K562 (cell line): ENCODE results near the gene UNC5B. TPM values are rescaled to one million over a fixed set of nuclear protein-coding genes. Genes with fewer than 3 reads are reported as not detected.
A peak's percentile ranks its signal among the peaks of the same experiment; 100 is the strongest.

Experiments
- BHLHE40 ChIP-seq: IDR thresholded peaks from 2 replicates; pipeline ENCODE4 v1.6.1; 2011; ENCODE audit warnings: low read length, improper control_type of control experiment
- CREB1 ChIP-seq, 2 experiments: sonication (generic) in 1 of 2; formaldehyde crosslinking in 1 of 2; IDR thresholded peaks; 2 replicates each; pipeline versions ENCODE4 v1.6.1 to v1.8.0; 2012 to 2022; ENCODE audit warnings: inconsistent platforms in 1 of 2, mild to moderate bottlenecking in 1 of 2, missing genetic modification reagents in 1 of 2, moderate library complexity in 1 of 2
- CSDE1 ChIP-seq, 2 experiments: fragments of 450-650 bp; IDR thresholded peaks; 2 replicates each; pipeline ENCODE4 v1.6.1; 2016; ENCODE audit warnings: mild to moderate bottlenecking in 1 of 2
- CTBP1 ChIP-seq: fragments of 450-650 bp; IDR thresholded peaks from 2 replicates; pipeline ENCODE4 v1.6.1; 2016; ENCODE audit warnings: borderline replicate concordance
- FOXA1 ChIP-seq: fragments of 450-650 bp; IDR thresholded peaks from 2 replicates; pipeline ENCODE4 v1.6.1; 2016; ENCODE audit warnings: mild to moderate bottlenecking, borderline replicate concordance
- HLTF ChIP-seq: fragments of 450-650 bp; IDR thresholded peaks from 2 replicates; pipeline ENCODE4 v1.6.1; 2016
- NRF1 ChIP-seq, 2 experiments: fragments of 450-650 bp; IDR thresholded peaks in 1 of 2; conservative IDR thresholded peaks in 1 of 2; 2 replicates each; pipeline ENCODE4 v1.6.1; 2014; ENCODE audit warnings: mild to moderate bottlenecking in 2 of 2
- PHF8 ChIP-seq: fragments of 200-600 bp; sonication (generic); IDR thresholded peaks from 2 replicates; pipeline ENCODE4 v1.6.1; 2012; ENCODE audit warnings: mixed run types, mild to moderate bottlenecking, inconsistent platforms, low read length, moderate library complexity, borderline replicate concordance
- RBBP5 ChIP-seq: fragments of 200-600 bp; sonication (generic); IDR thresholded peaks from 2 replicates; pipeline ENCODE4 v1.6.1; 2012; ENCODE audit warnings: borderline replicate concordance, mild to moderate bottlenecking, low read length, control low read depth, inconsistent platforms; ENCODE audit not compliant: insufficient read depth, poor library complexity, severe bottlenecking
- SIRT6 ChIP-seq: IDR thresholded peaks from one replicate; pipeline ENCODE4 v1.6.1; 2012; ENCODE audit warnings: low read depth, mild to moderate bottlenecking, control low read depth, inconsistent platforms, low read length, moderate library complexity
- ZC3H8 ChIP-seq: fragments of 450-650 bp; IDR thresholded peaks from 2 replicates; pipeline ENCODE4 v1.6.1; 2017
- ZNF224 ChIP-seq: sonication (generic); formaldehyde crosslinking; IDR thresholded peaks from 2 replicates; pipeline ENCODE4 v1.8.0; 2022; ENCODE audit warnings: mild to moderate bottlenecking, missing genetic modification reagents
- polyA plus RNA-seq, 8 experiments: library from polyadenylated mRNA; depleted of rRNA in 4 of 8; stranded (reverse) in 5 of 8; unstranded in 3 of 8; fragments of >200 nt; fragmentation: Nextera tagmentation in 2 of 8; fragmentation: Illumina TruSeq in 1 of 8; extraction: Ambion mirVana in 2 of 8; extraction: Trizol in 1 of 8; gene quantifications; 2 replicates each; pipeline versions ENCODE4 v1.2.1 to v1.2.3, GENCODE V29; 2011 to 2014; ENCODE audit warnings: inconsistent platforms in 1 of 8, missing spikeins in 1 of 8
- total RNA-seq, 7 experiments: library from RNA; depleted of rRNA in 6 of 7; stranded (reverse); fragments of >200 nt in 6 of 7; fragmentation: Illumina TruSeq in 2 of 7; extraction: Trizol in 2 of 7; gene quantifications; 2 replicates each; pipeline versions ENCODE4 v1.2.1 to v1.2.3, GENCODE V29; 2011 to 2021; ENCODE audit warnings: low replicate concordance in 1 of 7
- TF ChIP-seq, protein P1 (sequence below), 3 experiments: IDR thresholded peaks in 2 of 3; conservative IDR thresholded peaks in 1 of 3; 2 replicates each; pipeline ENCODE4 v1.5.1; 2011 to 2012; ENCODE audit warnings: low read length in 3 of 3, mild to moderate bottlenecking in 3 of 3, control low read depth in 2 of 3, improper control_type of control experiment in 1 of 3, inconsistent platforms in 1 of 3, low read depth in 1 of 3, mixed read lengths in 1 of 3, moderate library complexity in 1 of 3; ENCODE audit not compliant: insufficient read depth in 2 of 3
- TF ChIP-seq, protein P2 (sequence below): fragments of 450-650 bp; IDR thresholded peaks from 2 replicates; pipeline ENCODE4 v1.6.1; 2016; ENCODE audit warnings: missing biosample characterization, missing genetic modification characterization
- TF ChIP-seq, protein P3 (sequence below), 2 experiments: fragments of 450-650 bp; IDR thresholded peaks; 2 replicates each; pipeline ENCODE4 v1.6.1; 2016; ENCODE audit warnings: mild to moderate bottlenecking in 2 of 2, borderline replicate concordance in 1 of 2, low read depth in 1 of 2, moderate library complexity in 1 of 2

Gene UNC5B
- total and polyA plus RNA-seq, 9 of the 15 experiments (the other 6 are each of a cell fraction or from before 2014, with no cell fraction given): 0.10 to 8.4 (median 2.1) TPM

DNA sequence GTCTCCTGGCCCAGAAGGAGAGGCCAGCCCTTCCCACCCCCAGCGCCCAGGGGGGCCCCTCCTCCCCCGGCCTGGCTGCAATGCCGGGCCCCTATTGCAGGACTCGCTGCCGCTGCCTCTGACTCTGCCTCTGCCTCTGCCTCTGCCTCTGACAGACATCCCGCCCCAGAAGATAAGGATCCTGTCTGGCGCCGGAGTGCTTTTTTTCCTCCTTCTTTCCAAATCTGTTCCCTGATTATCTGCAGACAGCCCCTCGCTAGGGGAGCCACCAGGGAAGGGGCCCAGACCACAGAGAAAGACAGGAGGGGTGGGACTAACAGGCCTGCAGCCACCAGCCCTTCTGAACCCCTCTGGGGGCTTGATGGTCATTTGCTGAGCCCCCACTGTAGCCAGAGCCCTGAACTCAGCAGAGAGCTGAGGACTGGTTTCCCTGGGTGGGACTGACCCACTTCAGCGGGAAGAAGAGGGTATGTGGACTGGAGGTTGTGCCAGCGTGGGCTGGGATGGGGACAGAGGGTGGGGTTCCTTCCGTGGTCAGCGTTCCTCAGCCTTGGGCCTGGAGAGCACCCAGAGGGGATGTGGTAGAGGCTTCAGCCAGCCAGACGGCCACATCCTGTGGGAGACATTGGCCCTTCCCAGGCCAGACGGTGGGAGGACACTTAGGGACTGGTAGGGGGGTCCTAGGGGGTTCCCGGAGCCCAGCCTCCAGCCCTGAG lies 22.8 kb downstream of the UNC5B start (continued):
- TF ChIP-seq CSDE1 (IDR thresholded peaks at IDR 0.05) (no peak), BHLHE40 (0 out of 2 replicates have a peak, but pooled peaks have one; percentile 9), PHF8 (no peak), SIRT6 (no peak), CTBP1 (peak; percentile 55; the same call in 1 of the 2 replicates), RBBP5 (no peak), NRF1 (conservative IDR thresholded peaks at IDR 0.05 in 1 of 2, IDR thresholded peaks at IDR 0.05 in 1 of 2) (peak; percentile 20 to 24; a peak in 1 of 4 replicates), FOXA1 (no peak), CREB1 (IDR thresholded peaks at IDR 0.05) (no peak), CREB1 (CRISPR knock-in tag; IDR thresholded peaks at IDR 0.05) (no peak), ZC3H8 (no peak), HLTF (no peak), ZNF224 (CRISPR knock-in tag) (no peak)
- TF ChIP-seq, protein P1, sequence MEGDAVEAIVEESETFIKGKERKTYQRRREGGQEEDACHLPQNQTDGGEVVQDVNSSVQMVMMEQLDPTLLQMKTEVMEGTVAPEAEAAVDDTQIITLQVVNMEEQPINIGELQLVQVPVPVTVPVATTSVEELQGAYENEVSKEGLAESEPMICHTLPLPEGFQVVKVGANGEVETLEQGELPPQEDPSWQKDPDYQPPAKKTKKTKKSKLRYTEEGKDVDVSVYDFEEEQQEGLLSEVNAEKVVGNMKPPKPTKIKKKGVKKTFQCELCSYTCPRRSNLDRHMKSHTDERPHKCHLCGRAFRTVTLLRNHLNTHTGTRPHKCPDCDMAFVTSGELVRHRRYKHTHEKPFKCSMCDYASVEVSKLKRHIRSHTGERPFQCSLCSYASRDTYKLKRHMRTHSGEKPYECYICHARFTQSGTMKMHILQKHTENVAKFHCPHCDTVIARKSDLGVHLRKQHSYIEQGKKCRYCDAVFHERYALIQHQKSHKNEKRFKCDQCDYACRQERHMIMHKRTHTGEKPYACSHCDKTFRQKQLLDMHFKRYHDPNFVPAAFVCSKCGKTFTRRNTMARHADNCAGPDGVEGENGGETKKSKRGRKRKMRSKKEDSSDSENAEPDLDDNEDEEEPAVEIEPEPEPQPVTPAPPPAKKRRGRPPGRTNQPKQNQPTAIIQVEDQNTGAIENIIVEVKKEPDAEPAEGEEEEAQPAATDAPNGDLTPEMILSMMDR (IDR thresholded peaks at IDR 0.05 in 2 of 3, conservative IDR thresholded peaks at IDR 0.05 in 1 of 3; ENCODE audit: insufficient read depth in 2 of 3, low read depth in 1 of 3, low read length in 3 of 3): no peak
- TF ChIP-seq, protein P2, sequence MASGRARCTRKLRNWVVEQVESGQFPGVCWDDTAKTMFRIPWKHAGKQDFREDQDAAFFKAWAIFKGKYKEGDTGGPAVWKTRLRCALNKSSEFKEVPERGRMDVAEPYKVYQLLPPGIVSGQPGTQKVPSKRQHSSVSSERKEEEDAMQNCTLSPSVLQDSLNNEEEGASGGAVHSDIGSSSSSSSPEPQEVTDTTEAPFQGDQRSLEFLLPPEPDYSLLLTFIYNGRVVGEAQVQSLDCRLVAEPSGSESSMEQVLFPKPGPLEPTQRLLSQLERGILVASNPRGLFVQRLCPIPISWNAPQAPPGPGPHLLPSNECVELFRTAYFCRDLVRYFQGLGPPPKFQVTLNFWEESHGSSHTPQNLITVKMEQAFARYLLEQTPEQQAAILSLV (tag): no peak
- TF ChIP-seq, protein P3, sequence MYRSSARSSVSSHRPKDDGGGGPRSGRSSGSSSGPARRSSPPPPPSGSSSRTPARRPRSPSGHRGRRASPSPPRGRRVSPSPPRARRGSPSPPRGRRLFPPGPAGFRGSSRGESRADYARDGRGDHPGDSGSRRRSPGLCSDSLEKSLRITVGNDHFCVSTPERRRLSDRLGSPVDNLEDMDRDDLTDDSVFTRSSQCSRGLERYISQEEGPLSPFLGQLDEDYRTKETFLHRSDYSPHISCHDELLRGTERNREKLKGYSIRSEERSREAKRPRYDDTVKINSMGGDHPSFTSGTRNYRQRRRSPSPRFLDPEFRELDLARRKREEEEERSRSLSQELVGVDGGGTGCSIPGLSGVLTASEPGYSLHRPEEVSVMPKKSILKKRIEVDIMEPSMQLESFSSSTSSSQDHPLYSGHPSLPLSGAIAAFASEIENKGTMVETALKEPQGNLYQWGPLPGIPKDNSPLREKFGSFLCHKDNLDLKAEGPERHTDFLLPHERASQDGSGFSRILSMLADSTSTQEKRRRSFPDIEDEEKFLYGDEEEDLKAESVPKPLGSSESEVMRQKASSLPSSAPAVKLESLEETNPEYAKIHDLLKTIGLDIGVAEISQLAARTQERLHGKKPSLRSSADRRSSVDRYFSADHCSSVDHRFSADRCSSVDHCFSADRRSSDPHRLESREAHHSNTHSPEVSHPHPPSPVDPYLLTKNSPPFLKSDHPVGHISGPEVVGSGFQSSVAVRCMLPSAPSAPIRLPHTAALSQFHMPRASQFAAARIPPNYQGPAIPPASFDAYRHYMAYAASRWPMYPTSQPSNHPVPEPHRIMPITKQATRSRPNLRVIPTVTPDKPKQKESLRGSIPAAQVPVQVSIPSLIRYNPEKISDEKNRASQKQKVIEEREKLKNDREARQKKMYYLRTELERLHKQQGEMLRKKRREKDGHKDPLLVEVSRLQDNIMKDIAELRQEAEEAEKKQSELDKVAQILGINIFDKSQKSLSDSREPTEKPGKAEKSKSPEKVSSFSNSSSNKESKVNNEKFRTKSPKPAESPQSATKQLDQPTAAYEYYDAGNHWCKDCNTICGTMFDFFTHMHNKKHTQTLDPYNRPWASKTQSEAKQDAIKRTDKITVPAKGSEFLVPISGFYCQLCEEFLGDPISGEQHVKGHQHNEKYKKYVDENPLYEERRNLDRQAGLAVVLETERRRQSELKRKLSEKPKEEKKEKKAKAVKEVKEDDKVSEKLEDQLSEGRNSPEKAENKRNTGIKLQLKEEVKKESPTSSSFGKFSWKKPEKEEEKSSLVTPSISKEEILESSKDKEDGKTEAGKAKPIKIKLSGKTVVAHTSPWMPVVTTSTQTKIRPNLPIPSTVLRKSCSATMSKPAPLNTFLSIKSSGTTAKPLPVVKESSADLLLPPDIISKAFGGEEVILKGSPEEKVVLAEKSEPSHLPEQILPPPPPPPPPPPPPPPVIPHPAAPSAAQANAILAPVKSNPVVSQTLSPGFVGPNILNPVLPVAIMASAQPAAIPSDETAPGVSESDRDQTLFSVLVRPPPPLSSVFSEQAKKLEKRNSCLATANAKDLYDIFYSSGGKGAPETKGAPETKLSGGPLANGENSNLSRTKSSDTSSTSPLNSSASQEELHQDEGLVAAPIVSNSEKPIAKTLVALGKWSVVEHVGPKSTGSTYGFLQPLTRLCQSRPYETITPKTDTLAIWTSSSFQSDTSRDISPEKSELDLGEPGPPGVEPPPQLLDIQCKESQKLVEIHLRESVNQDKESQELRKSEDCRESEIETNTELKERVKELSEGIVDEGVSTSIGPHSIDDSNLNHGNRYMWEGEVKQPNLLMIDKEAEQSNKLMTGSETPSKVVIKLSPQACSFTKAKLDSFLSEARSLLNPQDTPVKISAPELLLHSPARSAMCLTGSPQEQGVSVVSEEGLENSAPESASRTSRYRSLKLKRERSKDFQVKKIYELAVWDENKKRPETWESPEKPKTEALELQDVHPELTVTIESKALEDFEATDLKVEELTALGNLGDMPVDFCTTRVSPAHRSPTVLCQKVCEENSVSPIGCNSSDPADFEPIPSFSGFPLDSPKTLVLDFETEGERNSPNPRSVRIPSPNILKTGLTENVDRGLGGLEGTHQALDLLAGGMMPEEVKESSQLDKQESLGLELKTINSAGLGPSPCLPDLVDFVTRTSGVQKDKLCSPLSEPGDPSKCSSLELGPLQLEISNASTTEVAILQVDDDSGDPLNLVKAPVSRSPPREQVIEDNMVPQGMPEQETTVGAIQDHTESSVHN (IDR thresholded peaks at IDR 0.05; ENCODE audit: borderline replicate concordance in 1 of 2, low read depth in 1 of 2): no peak
